ENCODE results near the gene ZCCHC13.
A peak's percentile ranks its signal among the peaks of the same experiment; 100 is the strongest.

ZCCHC13 gene

DNA sequence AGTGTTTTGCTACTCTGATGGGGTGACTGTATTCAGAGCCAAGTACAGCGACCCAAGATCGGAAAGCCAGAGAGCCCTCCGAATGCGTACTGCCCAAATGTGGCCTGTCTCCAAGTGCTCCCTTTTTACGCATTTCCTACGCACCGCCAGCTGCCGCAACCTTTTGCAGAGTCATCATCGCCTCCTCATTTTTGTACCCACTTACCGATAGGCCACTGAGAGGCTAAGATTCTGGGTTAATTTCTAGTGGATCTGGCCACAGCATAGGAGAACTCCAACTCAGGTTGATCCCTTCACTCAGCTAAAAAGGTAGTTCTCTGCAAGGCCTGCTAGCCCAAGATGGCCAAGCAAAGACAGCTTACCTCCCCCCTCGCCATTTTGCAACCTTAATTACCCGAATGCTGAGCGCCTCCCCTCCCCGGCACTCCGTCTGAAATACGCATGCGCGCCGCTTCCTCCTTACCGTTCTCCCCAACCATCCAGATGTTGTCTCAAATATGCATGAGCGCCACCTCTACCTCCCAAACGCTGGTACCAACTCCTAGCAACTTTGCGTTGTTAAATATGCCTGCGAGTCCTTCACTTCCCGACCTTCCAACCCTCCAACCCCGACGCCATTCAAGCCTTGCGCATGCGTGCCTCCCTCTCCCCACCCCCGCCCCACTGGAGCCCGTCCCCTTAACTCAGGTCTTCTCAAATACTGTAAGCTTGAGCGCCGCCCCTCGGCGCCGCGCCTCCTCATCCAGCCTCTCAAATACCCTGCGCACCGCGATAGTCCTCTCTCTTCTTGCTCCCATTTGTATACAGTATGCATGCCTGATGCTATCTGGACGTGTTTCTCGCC, 11.8 kb upstream of the ZCCHC13 start:
- POLR2A ChIA-PET = interaction anchor here (1.0 kb wide), 1 partner anchor 52 kb away, joined by 3 read pairs; no protein-coding TSS in a partner anchor
- TF ChIP-seq, protein P1, sequence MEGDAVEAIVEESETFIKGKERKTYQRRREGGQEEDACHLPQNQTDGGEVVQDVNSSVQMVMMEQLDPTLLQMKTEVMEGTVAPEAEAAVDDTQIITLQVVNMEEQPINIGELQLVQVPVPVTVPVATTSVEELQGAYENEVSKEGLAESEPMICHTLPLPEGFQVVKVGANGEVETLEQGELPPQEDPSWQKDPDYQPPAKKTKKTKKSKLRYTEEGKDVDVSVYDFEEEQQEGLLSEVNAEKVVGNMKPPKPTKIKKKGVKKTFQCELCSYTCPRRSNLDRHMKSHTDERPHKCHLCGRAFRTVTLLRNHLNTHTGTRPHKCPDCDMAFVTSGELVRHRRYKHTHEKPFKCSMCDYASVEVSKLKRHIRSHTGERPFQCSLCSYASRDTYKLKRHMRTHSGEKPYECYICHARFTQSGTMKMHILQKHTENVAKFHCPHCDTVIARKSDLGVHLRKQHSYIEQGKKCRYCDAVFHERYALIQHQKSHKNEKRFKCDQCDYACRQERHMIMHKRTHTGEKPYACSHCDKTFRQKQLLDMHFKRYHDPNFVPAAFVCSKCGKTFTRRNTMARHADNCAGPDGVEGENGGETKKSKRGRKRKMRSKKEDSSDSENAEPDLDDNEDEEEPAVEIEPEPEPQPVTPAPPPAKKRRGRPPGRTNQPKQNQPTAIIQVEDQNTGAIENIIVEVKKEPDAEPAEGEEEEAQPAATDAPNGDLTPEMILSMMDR (IDR thresholded peaks at IDR 0.05; ENCODE audit: insufficient read depth, low read length, missing control alignments) = no peak
- CTCF ChIA-PET = interaction anchor here (1.4 to 1.7 kb wide), 2 partner anchors 52 to 91 kb away, joined by 3 to 4 read pairs; no protein-coding TSS in a partner anchor
- DNase-seq (ENCODE audit: low read depth, low spot score) = peak; percentile 56
- H3K4me3 ChIP-seq (ENCODE audit: low read depth, low read length) = peak overlapping the region; percentile 78

DNA sequence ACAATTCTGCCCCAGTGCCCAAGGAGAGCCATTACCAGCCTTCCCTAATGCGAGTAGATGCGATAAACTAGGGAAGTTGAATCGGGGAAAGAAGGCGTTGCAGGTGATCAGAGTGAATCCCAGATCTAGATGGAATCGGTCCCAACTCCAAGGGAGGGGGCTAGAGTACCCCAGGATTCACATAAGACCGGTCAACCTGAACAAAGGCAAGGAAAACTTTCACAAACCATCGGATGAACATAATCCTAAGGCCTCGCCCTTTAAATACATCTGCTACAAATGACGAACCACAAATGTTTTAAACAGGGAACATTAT, 11.2 kb upstream of the ZCCHC13 start:
- CTCF ChIA-PET = interaction anchor here (1.4 kb wide), 1 partner anchor 52 kb away, joined by 3 read pairs; no protein-coding TSS in a partner anchor
- H3K4me3 ChIP-seq (ENCODE audit: low read depth, low read length) = peak overlapping the region; percentile 78

GRCh38 chrX:74293343-74293946, 10.5 kb upstream of the ZCCHC13 start:
- CTCF ChIA-PET = interaction anchor here (0.6 to 1.4 kb wide), 2 partner anchors 51 to 92 kb away, joined by 3 read pairs; no protein-coding TSS in a partner anchor

More for the DNA sequence above, 11.2 kb upstream of the ZCCHC13 start:
- no peak for DNase-seq (ENCODE audit: low read depth, low spot score)
- POLR2A ChIA-PET = interaction anchor here (1.0 kb wide), 1 partner anchor 51 kb away, joined by 3 read pairs; no protein-coding TSS in a partner anchor
- TF ChIP-seq, protein P1 (IDR thresholded peaks at IDR 0.05; ENCODE audit: insufficient read depth, low read length, missing control alignments) = no peak

GRCh38 chrX:74295101-74295500, 8.9 kb upstream of the ZCCHC13 start:
- ChIA-PET POLR2A (no interaction called here), CTCF (no interaction called here)
- TF ChIP-seq, protein P1 (IDR thresholded peaks at IDR 0.05; ENCODE audit: insufficient read depth, low read length, missing control alignments) = no peak
- no peak overlapping the region for H3K4me3 ChIP-seq (ENCODE audit: low read depth, low read length)
- no peak for DNase-seq (ENCODE audit: low read depth, low spot score)

More at GRCh38 chrX:74293343-74293946, 10.5 kb upstream of the ZCCHC13 start:
- peak; percentile 4 for DNase-seq (ENCODE audit: low read depth, low spot score)
- TF ChIP-seq, protein P1 (IDR thresholded peaks at IDR 0.05; ENCODE audit: insufficient read depth, low read length, missing control alignments) = no peak
- H3K4me3 ChIP-seq (ENCODE audit: low read depth, low read length) = peak overlapping the region; percentile 78
- POLR2A ChIA-PET = no interaction called here

DNA sequence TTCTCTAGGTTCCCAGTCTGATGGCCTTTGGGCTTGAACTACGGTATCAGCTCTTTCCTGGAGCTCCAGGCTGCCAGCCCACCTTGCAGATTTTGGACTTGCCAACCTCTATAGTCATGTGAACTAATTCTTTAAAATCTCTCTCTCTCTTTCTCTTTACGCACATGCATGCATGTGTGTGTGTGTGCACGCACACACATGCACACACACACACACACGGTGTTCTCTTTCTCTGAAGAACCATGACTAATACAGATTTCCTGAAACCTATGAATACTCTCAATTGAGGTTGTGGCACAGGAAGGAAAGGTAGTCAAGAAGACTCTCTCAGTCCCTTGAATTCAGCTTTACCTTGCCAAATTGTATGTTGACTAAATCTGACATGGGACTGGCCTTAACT, 6.2 kb upstream of the ZCCHC13 start:
- CTCF ChIA-PET = no interaction called here
- DNase-seq (ENCODE audit: low read depth, low spot score) = no peak
- H3K4me3 ChIP-seq (ENCODE audit: low read depth, low read length) = no peak overlapping the region
- TF ChIP-seq, protein P1 (IDR thresholded peaks at IDR 0.05; ENCODE audit: insufficient read depth, low read length, missing control alignments) = no peak
- POLR2A ChIA-PET = no interaction called here

DNA sequence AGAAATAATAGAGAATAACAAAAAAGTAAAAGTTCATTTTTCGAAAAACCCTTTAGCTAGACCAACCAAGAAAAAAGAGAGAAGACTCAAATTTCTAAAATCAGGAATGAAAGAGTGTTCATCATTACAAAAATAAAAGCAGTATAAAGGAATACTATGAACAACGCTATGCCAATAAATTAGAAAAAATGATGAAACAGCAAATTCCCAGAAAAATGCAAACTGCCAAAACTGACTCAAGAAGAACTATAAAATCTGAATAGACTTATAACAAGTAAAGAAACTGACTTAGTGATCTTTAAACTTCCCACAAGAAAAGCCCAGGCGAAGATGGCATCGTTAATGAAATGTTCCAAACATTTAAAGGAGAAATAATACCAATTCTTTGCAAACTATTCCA, 3.1 kb upstream of the ZCCHC13 start:
- CTCF ChIA-PET = interaction anchor here (1.3 kb wide), 1 partner anchor 43 kb away, joined by 3 read pairs; no protein-coding TSS in a partner anchor

More for the DNA sequence above, 3.1 kb upstream of the ZCCHC13 start:
- TF ChIP-seq, protein P1 (IDR thresholded peaks at IDR 0.05; ENCODE audit: insufficient read depth, low read length, missing control alignments) = no peak
- no peak for DNase-seq (ENCODE audit: low read depth, low spot score)
- POLR2A ChIA-PET = no interaction called here
- H3K4me3 ChIP-seq (ENCODE audit: low read depth, low read length) = no peak overlapping the region

All from AG04449 (cell line).